GM15510 (cell line): ENCODE measurements around the gene PCDH12.

ENCODE experiments used
- POLR2A ChIP-seq: IDR thresholded peaks from 3 replicates; pipeline ENCODE4 v1.6.1; 2011; ENCODE audit warnings: borderline replicate concordance; ENCODE audit not compliant: insufficient read length; ENCODE audit errors: extremely low read depth

The PCDH12 gene

DNA sequence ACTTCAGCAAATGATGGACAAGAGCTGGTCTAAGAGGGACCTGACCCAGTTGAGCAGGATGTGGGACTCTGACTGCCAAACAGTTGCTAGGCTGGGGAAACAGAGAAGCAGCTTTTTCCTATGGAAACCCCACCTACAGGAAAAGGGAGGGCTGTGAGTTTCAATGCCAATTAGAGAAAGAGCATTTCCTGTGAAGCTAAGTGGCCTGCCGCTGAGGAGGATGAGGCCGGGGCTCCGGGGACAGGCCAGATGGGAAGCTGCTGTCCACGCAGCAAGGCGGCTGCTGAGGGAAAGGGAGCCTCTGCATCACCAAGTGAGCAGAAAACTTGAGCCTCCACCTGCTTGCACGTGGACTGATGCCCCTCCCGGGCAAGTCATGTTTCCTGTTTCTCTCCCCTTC, at the start of gene PCDH12:
Gene PCDH12 (minus strand): TSS at position 90 of the 400 bp plus-strand sequence. CDS start 351 bp downstream, outside the sequence.
- no peak for TF ChIP-seq POLR2A

- no peak for TF ChIP-seq POLR2A
These were observed 49.2 kb upstream of the PCDH12 start for GRCh38 chr5:142007237-142007544.

DNA sequence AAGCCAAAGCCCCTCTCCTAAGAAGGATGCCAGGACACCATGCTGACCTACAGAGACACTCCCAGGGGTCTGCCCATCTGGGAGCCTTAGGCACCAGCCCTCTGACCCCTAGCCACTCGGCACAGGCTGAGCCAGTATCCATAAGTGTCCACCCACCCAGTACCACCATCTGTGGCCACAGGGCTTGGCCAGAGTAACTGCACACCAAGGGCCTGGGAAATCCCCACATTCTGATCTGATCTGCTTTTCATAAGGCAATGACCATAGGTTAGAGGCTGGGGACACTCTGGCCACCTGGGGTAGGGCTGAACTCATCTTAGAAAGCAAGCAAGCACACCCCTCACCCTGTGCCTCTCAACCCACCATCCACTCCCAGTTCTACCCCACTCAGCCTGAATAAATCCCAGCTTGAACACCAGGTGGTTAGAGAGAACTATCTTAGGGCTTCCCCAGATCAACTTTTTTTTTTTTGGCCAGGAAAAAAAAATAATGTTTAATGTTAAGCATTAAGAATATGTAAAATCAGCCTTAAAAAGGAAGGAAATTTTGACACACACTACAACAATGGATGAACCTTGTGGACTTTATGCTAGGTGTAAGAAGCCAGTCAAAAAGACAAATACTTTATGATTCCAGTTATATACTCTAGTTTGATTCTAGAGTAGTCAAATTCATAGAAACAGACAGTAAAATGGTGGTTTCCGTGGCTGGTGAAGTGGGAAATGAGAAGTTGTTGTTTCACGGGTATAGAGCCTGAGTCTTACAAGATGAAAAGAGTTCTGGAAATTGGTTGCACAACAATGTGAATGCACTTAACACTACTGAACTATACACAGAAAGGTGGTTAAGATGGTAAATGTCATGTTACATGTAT, 48.6 kb upstream of the PCDH12 start:
- TF ChIP-seq POLR2A: no peak

DNA sequence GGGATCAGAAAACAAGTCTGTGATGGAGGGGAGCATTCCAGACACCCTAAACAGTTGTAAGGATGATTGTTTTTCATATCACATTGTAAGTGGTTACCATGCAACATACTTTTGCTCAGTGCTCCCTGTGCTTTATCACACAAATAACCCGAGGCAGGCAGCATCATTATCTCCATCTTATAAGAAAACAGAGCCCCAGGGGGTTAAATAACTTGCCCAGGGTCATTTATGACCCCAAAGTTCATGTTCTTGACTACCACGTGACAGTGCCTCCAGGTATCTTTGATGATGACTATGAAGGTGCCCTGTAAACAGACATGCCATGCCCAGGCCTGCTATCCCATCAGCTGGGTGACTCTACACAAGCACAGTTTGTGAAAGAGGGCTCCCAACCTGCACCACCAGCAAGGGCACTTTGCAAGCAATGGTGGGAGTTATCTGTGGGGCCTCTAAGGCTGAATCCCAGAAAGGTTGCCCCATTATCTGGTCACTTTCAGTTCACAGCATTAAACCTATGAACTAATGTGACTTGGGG, 45.3 kb upstream of the PCDH12 start:
- TF ChIP-seq POLR2A: no peak

DNA sequence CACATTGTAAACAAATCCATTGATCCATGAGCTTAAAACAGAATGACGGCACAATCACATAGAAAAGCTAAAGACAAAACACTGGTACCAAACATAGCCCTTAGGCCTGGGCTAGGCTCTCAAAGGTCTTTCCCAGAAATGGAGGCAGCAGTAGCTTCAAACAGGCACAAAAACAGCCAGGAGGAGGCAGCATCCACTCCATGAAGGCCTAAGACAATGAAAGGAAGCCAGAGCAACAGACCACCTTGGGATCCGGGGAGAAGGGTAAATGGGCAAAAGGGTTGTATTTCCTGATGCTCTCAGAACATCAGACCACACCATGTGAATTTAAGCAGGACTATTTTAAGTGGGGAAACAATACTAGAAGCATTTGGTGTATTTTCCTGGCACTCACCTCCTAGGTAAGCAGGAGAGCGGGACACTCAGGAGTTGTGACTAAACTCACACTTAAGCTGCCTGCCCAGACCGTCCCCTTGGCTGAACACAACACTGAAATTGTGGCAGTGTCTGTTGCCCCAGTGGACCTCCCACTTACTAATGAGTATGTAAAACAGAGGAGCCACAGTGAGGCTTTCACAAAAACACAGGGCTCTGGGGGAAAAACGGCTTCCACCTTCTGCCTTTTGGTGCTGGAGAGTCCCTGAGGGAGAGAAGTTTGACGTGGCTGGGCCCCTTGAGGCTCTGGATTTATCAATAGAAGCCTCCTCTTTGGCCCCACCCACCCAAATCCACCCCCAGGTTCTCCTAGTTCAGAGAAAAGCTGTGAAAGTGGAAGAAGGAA, 42.9 kb upstream of the PCDH12 start:
- TF ChIP-seq POLR2A: no peak

- no peak for TF ChIP-seq POLR2A
These were observed 42.2 kb upstream of the PCDH12 start for GRCh38 chr5:142000173-142000572.

DNA sequence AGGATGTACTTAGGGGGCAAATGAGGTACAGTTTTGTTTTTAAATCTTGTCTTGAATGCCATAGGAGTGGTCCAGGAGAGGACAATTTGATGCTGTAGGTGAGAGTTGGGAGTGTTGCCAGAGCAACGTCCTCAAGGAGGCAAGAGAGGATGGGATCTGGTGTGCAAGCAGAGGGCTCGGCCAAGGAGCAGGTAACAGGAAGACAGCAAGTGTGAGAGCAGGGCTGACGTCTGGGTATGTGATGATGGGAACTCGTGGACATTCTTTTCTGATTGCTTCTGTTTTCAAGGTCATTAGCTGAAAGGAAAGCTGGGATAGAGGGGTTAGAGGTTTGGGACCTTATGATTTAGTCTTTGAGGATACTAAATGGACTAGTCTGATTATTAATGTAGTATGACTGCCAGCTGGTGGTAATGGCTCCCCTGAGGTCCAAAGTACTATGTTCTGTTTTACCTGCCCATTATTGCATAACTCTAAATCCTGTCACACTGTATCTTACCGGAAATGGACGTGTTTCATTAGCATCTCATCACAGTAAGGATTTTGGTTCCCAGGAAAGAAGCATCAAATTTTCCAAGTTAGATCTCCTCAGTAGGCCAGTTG, 39.5 kb upstream of the PCDH12 start:
- no peak for TF ChIP-seq POLR2A

GRCh38 chr5:141995656-141996055, 37.7 kb upstream of the PCDH12 start:
- TF ChIP-seq POLR2A: no peak

DNA sequence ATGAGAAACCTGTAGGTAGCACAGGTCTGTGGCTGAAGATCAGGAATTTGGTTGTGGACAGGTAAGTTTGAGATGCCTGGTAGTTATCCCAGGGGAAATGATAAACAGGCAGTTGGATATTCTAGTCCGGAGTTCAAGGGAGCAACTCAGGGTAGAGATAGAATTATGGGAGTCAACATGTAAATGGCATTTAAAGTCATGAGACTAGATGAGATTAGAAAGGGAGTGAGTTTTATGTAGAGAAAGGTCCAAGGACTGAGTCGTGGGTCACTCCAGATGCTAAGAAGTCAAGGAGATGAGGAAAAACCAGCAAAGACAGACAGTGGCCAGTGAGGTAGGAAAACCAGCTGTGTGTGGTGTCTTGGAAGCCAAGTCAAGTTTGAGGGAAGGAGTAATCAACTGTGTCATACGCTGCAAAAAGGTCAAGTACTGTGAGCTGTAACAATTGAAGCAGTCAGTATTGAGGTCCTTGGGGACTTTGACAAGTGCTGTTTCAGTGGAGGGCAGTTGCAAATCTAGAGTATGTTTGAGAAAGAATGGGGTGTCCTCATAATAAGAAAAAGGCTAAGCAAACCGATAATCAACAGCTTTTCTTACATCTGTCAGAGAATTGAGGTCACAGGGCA, 36.6 kb upstream of the PCDH12 start:
- no peak for TF ChIP-seq POLR2A

GRCh38 chr5:141992349-141992963, 34.5 kb upstream of the PCDH12 start:
- no peak for TF ChIP-seq POLR2A

- TF ChIP-seq POLR2A: no peak
These were observed 31.7 kb upstream of the PCDH12 start for GRCh38 chr5:141989720-141990119.

DNA sequence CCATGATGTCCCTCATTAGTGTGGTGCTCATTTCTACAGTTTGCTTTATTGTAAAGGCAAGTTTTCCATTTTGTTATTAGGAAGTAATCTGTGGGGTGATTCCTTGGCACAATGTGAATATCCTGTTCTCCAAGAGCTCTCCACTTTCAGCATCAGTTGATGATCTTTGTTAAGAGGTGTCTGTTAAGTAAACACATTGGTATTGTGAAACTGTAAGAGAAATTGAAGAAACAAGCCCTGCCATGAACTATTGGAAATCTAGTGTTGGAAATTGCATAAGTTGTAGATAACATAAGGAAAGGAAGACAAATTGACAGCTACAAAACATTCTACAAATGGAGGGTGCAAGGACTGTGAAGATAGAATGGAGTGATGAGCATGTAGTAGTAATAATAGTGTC, 28.1 kb upstream of the PCDH12 start:
- no peak for TF ChIP-seq POLR2A

GRCh38 chr5:141982626-141983025, 24.6 kb upstream of the PCDH12 start:
- no peak for TF ChIP-seq POLR2A

GRCh38 chr5:141978389-141978788, 20.4 kb upstream of the PCDH12 start:
- TF ChIP-seq POLR2A: no peak

DNA sequence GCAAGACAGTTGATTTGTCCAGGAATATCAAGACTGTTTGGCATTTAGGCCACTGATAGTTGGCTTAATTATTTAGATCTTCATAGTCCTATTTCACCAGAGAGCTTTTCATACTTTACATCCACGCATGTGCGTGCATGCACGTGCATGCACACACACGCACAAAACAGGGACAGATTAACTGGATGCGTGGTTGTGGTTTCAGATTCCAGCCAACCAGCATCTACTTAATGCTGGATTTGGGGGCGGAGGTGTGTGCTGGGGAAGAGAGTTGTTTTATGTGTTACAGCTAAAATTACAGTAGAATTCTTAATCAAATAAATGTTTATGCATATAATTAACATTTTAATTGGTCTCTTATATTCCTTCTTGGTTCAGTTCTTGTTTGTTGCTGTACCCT, 18.2 kb upstream of the PCDH12 start:
- TF ChIP-seq POLR2A: no peak

DNA sequence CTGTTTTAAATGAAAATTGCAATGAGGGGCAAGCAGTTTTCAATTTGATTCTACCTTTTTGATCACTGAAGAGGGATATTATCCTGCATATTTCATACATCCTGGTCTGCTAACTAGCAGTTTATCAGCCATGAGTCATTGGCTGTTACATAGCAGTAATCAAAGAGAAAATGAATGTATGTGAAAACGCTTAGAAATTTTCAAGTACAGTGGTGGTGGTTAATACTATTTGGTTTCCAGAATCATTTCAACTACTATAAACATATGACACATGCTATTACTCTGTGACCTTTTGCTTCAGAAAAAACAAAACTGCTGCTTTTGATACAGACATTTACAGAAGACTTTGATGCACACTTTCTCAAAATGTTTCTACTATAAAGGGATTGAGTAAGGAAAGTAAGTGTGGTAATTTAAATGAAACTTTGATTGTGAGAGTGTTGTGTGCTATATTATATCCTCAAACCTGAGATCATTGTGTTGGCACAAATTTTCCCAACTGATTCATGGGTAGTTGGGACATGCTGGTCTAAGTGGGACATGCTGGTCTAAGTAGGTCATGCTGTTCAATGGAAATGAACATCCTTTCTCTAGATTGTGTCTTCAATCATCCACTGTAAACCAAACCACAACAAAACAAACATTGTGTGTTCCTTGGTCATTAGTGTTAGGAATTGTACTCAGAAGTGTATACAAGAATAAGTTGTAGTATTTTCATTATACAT, 16.0 kb upstream of the PCDH12 start:
- no peak for TF ChIP-seq POLR2A
